Kidney (tissue), 14 donors: ENCODE measurements around the gene WDR5. TPM values are rescaled to one million over a fixed set of nuclear protein-coding genes. Genes with fewer than 3 reads are reported as not detected.

Source experiments
- DNase-seq, 5 donors: peaks; one replicate each; pipeline ENCODE4 v3.0.0-alpha.2; 2013 to 2020
- FAIRE-seq: peaks from 2 replicates; lab custom pipeline; 2012; peaks lifted over from hg19 to GRCh38; lab: Jason Lieb, UNC
- H3K27ac ChIP-seq, 2 donors: one replicate each; pipeline ENCODE4 v1.7.0; 2013; ENCODE audit warnings: low read depth in 2 of 2, low read length in 2 of 2, inconsistent platforms in 1 of 2
- H3K27me3 ChIP-seq: one replicate; pipeline ENCODE4 v1.7.1; 2013; ENCODE audit warnings: low read length, inconsistent platforms; ENCODE audit not compliant: control insufficient read depth, insufficient read depth
- H3K36me3 ChIP-seq, 3 donors: one replicate each; pipeline versions ENCODE4 v1.7.0 to v1.7.1; 2013; ENCODE audit warnings: low read length in 3 of 3, control low read depth in 1 of 3, inconsistent platforms in 1 of 3; ENCODE audit not compliant: insufficient read depth in 3 of 3, control insufficient read depth in 2 of 3
- H3K4me1 ChIP-seq, 3 donors: one replicate each; pipeline versions ENCODE4 v1.7.0 to v1.7.1; 2013; ENCODE audit warnings: low read length in 3 of 3, inconsistent platforms in 1 of 3, low read depth in 1 of 3; ENCODE audit not compliant: control insufficient read depth in 2 of 3, insufficient read depth in 2 of 3
- H3K4me3 ChIP-seq, 3 donors: one replicate each; pipeline versions ENCODE4 v1.7.0 to v1.8.1; 2013; ENCODE audit warnings: low read length in 3 of 3, control low read depth in 1 of 3, inconsistent platforms in 1 of 3
- H3K9ac ChIP-seq, 3 donors: one replicate each; pipeline versions ENCODE4 v1.7.0 to v1.7.1; 2013; ENCODE audit warnings: low read length in 3 of 3, control low read depth in 1 of 3, inconsistent platforms in 1 of 3
- H3K9me3 ChIP-seq, 3 donors: one replicate each; pipeline versions ENCODE4 v1.7.0 to v1.7.1; 2013; ENCODE audit warnings: low read length in 3 of 3, control low read depth in 1 of 3, inconsistent platforms in 1 of 3; ENCODE audit not compliant: control insufficient read depth in 2 of 3, insufficient read depth in 1 of 3
- CTCF ChIP-seq: IDR thresholded peaks from 3 replicates; pipeline ENCODE4 v1.5.1; 2012; ENCODE audit warnings: mild to moderate bottlenecking, moderate library complexity, borderline replicate concordance; ENCODE audit not compliant: insufficient read depth; ENCODE audit errors: extremely low read depth
- intact Hi-C: fragments of 100-400 bp; cut with DNase I; formaldehyde crosslinking; loops from one replicate; pipeline ENCODE4 v1.11.1; 2022
- polyA plus RNA-seq: library from polyadenylated mRNA; stranded (reverse); fragments of 350-450 nt; fragmentation: Illumina TruSeq; extraction: RNeasy Lipid Tissue Mini Kit (QIAGEN cat#74804); gene quantifications from one replicate; pipeline ENCODE4 v1.2.3, GENCODE V29; 2014; ENCODE audit warnings: low read depth, low replicate concordance; ENCODE audit not compliant: insufficient read depth
- total RNA-seq: library from RNA; stranded (reverse); fragmentation: NEBNext Ultra II Directional; extraction: Animal tissue kit (Norgen Biotek cat#: 25700); gene quantifications from one replicate; pipeline ENCODE4 v1.2.1, GENCODE V29; 2021
- donor health status: control.
- donor health status: control.
- donor health status: control.
- donor health status: control.
- donor health status: control.
- donor health status: DM: yes; HTN: yes; CAD: no.
- donor health status: Normal renal cell carcinoma (clear cell type).

Gene WDR5
- total and polyA plus RNA-seq, 2 donors from 2014 or later: 18.8 to 25.4 TPM

DNA sequence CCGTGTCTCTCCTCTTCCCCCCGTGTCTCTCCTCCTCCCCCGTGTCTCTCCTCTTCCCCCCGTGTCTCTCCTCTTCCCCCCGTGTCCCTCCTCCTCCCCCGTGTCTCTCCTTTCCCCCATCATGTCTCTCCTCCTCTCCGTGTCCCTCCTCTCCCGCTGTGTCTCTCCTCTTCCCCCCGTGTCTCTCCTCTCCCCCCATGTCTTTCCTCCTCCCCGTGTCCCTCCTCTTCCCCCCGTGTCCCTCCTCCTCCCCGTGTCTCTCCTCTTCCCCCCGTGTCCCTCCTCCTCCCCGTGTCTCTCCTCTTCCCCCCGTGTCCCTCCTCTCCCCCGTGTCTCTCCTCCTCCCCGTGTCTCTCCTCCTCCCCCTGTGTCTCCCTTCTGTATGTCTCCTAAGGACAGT lies 41.3 kb downstream of the WDR5 start:
- H3K4me1 ChIP-seq: peaks cover 0 to 34% (median 6%) of the 10 kb centered on the region in 3 donors
- DNase-seq: peak in 1 of 5 donors; percentile 32
- no peak for TF ChIP-seq CTCF
- no peak overlapping the region for H3K9ac ChIP-seq
- H3K4me3 ChIP-seq: no peak overlapping the region
- H3K27me3 ChIP-seq: no peaks in the 10 kb centered on the region
- intact Hi-C loops: no loop called here
- no peak overlapping the region for H3K27ac ChIP-seq
- no peaks in the 10 kb centered on the region for H3K9me3 ChIP-seq
- FAIRE-seq: no peak
- H3K36me3 ChIP-seq: no peaks in the 10 kb centered on the region

- peak in 2 of 5 donors; percentile 34 to 52 for DNase-seq
- H3K9me3 ChIP-seq: peaks cover 0 to 4% (median 0%) of the 10 kb centered on the region in 3 donors
- H3K9ac ChIP-seq: no peak overlapping the region
- H3K36me3 ChIP-seq: no peaks in the 10 kb centered on the region
- no peak overlapping the region for H3K4me3 ChIP-seq
- H3K27me3 ChIP-seq: no peaks in the 10 kb centered on the region
- no peak for TF ChIP-seq CTCF
- intact Hi-C loops: no loop called here
- no peak for FAIRE-seq
- H3K27ac ChIP-seq: peak overlapping the region in 1 of 2 donors; percentile 43
- peaks cover 0 to 34% (median 6%) of the 10 kb centered on the region in 3 donors for H3K4me1 ChIP-seq
Observed at GRCh38 chr9:134177624-134178393, 41.9 kb downstream of the WDR5 start.

DNA sequence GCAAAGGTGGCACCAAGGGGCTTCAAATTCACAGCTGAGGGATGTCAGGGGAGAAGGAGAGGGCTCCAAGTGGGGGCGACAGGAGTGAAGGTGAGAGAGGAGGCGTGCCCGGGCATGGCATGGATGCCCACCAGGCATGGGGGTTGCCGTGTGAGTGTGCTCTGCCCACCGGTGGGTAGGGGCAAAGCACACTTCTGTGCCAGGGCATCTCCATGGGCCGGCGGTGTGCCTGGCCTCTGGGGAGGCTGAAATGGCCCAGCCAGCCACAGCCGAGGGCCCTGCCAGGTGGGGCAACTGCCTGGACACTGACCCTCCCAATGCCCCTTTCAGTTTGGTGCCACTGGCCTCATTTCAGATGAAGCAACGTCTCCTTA lies 42.5 kb downstream of the WDR5 start:
- peaks cover 0 to 5% (median 0%) of the 10 kb centered on the region in 3 donors for H3K9me3 ChIP-seq
- intact Hi-C loops: no loop called here
- FAIRE-seq (no peak), DNase-seq (no peak)
- TF ChIP-seq CTCF: no peak
- H3K27me3 ChIP-seq: no peaks in the 10 kb centered on the region
- peaks cover 0 to 34% (median 6%) of the 10 kb centered on the region in 3 donors for H3K4me1 ChIP-seq
- H3K36me3 ChIP-seq: no peaks in the 10 kb centered on the region
- H3K27ac ChIP-seq: peak overlapping the region in 1 of 2 donors; percentile 43
- H3K9ac ChIP-seq: no peak overlapping the region
- H3K4me3 ChIP-seq: no peak overlapping the region
